ENCODE data around the gene AFG1L.
"Not testable (repeated sequence)": the region's sequence is repeated elsewhere in the genome, so short reads cannot be mapped to it uniquely, and the experiment has no call there.

Gene AFG1L

GRCh38 chr6:108321253-108321747 lies 26.4 kb downstream of the AFG1L start:
- DNase-seq (ENCODE audit: low read depth, low spot score) = no peak
- Histone ChIP-seq H3K27me3 (ENCODE audit: control insufficient read depth, insufficient read depth, low read length) (no peaks in the 10 kb centered on the region), H3K4me3 (ENCODE audit: low read length) (no peak overlapping the region), H3K36me3 (ENCODE audit: control insufficient read depth, insufficient read depth, low read length) (no peaks in the 10 kb centered on the region), H3K27ac (ENCODE audit: low read length) (no peak overlapping the region), H3K4me1 (ENCODE audit: control insufficient read depth, insufficient read depth, low read length) (no peaks in the 10 kb centered on the region), H3K9me3 (ENCODE audit: control insufficient read depth, insufficient read depth, low read length) (no peaks in the 10 kb centered on the region)
- WGBS (ENCODE audit: insufficient coverage, insufficient read length) = no CpG with 5 or more reads among the region's 3 CpGs

- no peak overlapping the region for H3K27ac ChIP-seq (ENCODE audit: low read length)
- DNase-seq (ENCODE audit: low read depth, low spot score) = no peak
- H3K4me1 ChIP-seq (ENCODE audit: control insufficient read depth, insufficient read depth, low read length) = no peaks in the 10 kb centered on the region
- H3K4me3 ChIP-seq (ENCODE audit: low read length) = no peak overlapping the region
- H3K27me3 ChIP-seq (ENCODE audit: control insufficient read depth, insufficient read depth, low read length) = no peaks in the 10 kb centered on the region
- no peaks in the 10 kb centered on the region for H3K9me3 ChIP-seq (ENCODE audit: control insufficient read depth, insufficient read depth, low read length)
- no CpG with 5 or more reads among the region's 3 CpGs for WGBS (ENCODE audit: insufficient coverage, insufficient read length)
- no peaks in the 10 kb centered on the region for H3K36me3 ChIP-seq (ENCODE audit: control insufficient read depth, insufficient read depth, low read length)
Measured at GRCh38 chr6:108322728-108323127, 27.9 kb downstream of the AFG1L start.

- WGBS (ENCODE audit: insufficient coverage, insufficient read length) = no CpG with 5 or more reads among the region's 4 CpGs
- no peak for DNase-seq (ENCODE audit: low read depth, low spot score)
- no peaks in the 10 kb centered on the region for H3K9me3 ChIP-seq (ENCODE audit: control insufficient read depth, insufficient read depth, low read length)
- no peaks in the 10 kb centered on the region for H3K4me1 ChIP-seq (ENCODE audit: control insufficient read depth, insufficient read depth, low read length)
- H3K4me3 ChIP-seq (ENCODE audit: low read length) = no peak overlapping the region
- no peak overlapping the region for H3K27ac ChIP-seq (ENCODE audit: low read length)
- H3K36me3 ChIP-seq (ENCODE audit: control insufficient read depth, insufficient read depth, low read length) = no peaks in the 10 kb centered on the region
- no peaks in the 10 kb centered on the region for H3K27me3 ChIP-seq (ENCODE audit: control insufficient read depth, insufficient read depth, low read length)
Measured at GRCh38 chr6:108323710-108324466, 29.0 kb downstream of the AFG1L start.

GRCh38 chr6:108330221-108330785 lies 35.4 kb downstream of the AFG1L start:
- H3K27ac ChIP-seq (ENCODE audit: low read length); DNase-seq (ENCODE audit: low read depth, low spot score); H3K9me3 ChIP-seq (ENCODE audit: control insufficient read depth, insufficient read depth, low read length); H3K27me3 ChIP-seq (ENCODE audit: control insufficient read depth, insufficient read depth, low read length); H3K4me1 ChIP-seq (ENCODE audit: control insufficient read depth, insufficient read depth, low read length); H3K36me3 ChIP-seq (ENCODE audit: control insufficient read depth, insufficient read depth, low read length); H3K4me3 ChIP-seq (ENCODE audit: low read length): not testable (repeated sequence)
- WGBS (ENCODE audit: insufficient coverage, insufficient read length) = no CpG with 5 or more reads among the region's 7 CpGs

DNA sequence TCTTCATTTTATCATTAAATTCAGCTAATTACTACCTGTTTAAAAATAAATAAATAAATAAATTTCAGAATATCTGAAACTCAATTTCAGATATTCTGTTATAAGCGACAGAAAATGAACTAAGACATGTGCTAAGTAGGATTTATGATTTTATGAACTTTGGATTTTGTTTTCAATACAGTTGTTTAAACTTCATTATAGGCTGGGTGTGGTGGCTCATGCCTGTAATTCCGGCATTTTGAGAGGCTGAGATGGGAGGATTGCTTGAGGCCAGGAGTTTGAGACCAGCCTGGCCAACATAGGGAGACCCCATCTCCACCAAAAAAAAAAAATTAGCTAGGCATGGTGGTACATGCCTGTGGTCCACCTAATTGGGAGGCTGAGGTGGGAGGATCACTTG lies 36.0 kb downstream of the AFG1L start:
- H3K36me3 ChIP-seq (ENCODE audit: control insufficient read depth, insufficient read depth, low read length) = no peaks in the 10 kb centered on the region
- no CpG with 5 or more reads among the region's 2 CpGs for WGBS (ENCODE audit: insufficient coverage, insufficient read length)
- no peak for DNase-seq (ENCODE audit: low read depth, low spot score)

DNA sequence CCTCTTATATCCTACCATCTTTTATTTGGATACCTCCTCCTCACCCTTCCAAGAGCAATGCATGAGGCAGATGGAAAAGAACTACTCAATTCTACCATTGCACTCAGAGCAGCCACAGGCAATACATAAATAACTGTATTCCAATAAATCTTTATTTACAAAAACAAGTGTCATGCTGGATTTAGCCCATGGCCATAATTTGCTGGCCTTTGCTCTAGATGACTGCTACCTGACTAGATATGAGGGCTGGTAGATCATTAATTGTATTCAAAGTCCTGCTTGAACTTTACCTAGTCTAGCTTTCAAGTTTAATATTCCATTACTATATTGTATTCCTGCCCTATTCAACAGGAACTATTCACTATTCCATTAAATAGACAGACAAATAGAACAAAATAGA lies 37.1 kb downstream of the AFG1L start:
- Histone ChIP-seq H3K27me3 (ENCODE audit: control insufficient read depth, insufficient read depth, low read length) (no peaks in the 10 kb centered on the region), H3K4me1 (ENCODE audit: control insufficient read depth, insufficient read depth, low read length) (no peaks in the 10 kb centered on the region), H3K36me3 (ENCODE audit: control insufficient read depth, insufficient read depth, low read length) (no peaks in the 10 kb centered on the region), H3K27ac (ENCODE audit: low read length) (no peak overlapping the region), H3K4me3 (ENCODE audit: low read length) (no peak overlapping the region), H3K9me3 (ENCODE audit: control insufficient read depth, insufficient read depth, low read length) (no peaks in the 10 kb centered on the region)
- no peak for DNase-seq (ENCODE audit: low read depth, low spot score)

More for the DNA sequence above, 36.0 kb downstream of the AFG1L start:
- H3K4me3 ChIP-seq (ENCODE audit: low read length) = no peak overlapping the region
- H3K27me3 ChIP-seq (ENCODE audit: control insufficient read depth, insufficient read depth, low read length) = no peaks in the 10 kb centered on the region
- H3K4me1 ChIP-seq (ENCODE audit: control insufficient read depth, insufficient read depth, low read length) = no peaks in the 10 kb centered on the region
- H3K9me3 ChIP-seq (ENCODE audit: control insufficient read depth, insufficient read depth, low read length) = no peaks in the 10 kb centered on the region
- no peak overlapping the region for H3K27ac ChIP-seq (ENCODE audit: low read length)

- Histone ChIP-seq H3K4me3 (ENCODE audit: low read length) (no peak overlapping the region), H3K27me3 (ENCODE audit: control insufficient read depth, insufficient read depth, low read length) (no peaks in the 10 kb centered on the region), H3K36me3 (ENCODE audit: control insufficient read depth, insufficient read depth, low read length) (no peaks in the 10 kb centered on the region), H3K9me3 (ENCODE audit: control insufficient read depth, insufficient read depth, low read length) (no peaks in the 10 kb centered on the region), H3K4me1 (ENCODE audit: control insufficient read depth, insufficient read depth, low read length) (no peaks in the 10 kb centered on the region), H3K27ac (ENCODE audit: low read length) (no peak overlapping the region)
- no peak for DNase-seq (ENCODE audit: low read depth, low spot score)
- WGBS (ENCODE audit: insufficient coverage, insufficient read length) = no CpG with 5 or more reads among the region's 3 CpGs
Measured at GRCh38 chr6:108336971-108337370, 42.1 kb downstream of the AFG1L start.

- no peak overlapping the region for H3K4me3 ChIP-seq (ENCODE audit: low read length)
- WGBS (ENCODE audit: insufficient coverage, insufficient read length) = no CpG with 5 or more reads among the region's 3 CpGs
- H3K4me1 ChIP-seq (ENCODE audit: control insufficient read depth, insufficient read depth, low read length) = no peaks in the 10 kb centered on the region
- H3K36me3 ChIP-seq (ENCODE audit: control insufficient read depth, insufficient read depth, low read length) = no peaks in the 10 kb centered on the region
- H3K27ac ChIP-seq (ENCODE audit: low read length) = no peak overlapping the region
- H3K27me3 ChIP-seq (ENCODE audit: control insufficient read depth, insufficient read depth, low read length) = no peaks in the 10 kb centered on the region
- DNase-seq (ENCODE audit: low read depth, low spot score) = no peak
- no peaks in the 10 kb centered on the region for H3K9me3 ChIP-seq (ENCODE audit: control insufficient read depth, insufficient read depth, low read length)
Measured at GRCh38 chr6:108337721-108338120, 42.9 kb downstream of the AFG1L start.

GRCh38 chr6:108341372-108341771 lies 46.5 kb downstream of the AFG1L start:
- DNase-seq (ENCODE audit: low read depth, low spot score) = no peak
- no peaks in the 10 kb centered on the region for H3K27me3 ChIP-seq (ENCODE audit: control insufficient read depth, insufficient read depth, low read length)
- no CpG with 5 or more reads among the region's 2 CpGs for WGBS (ENCODE audit: insufficient coverage, insufficient read length)
- H3K9me3 ChIP-seq (ENCODE audit: control insufficient read depth, insufficient read depth, low read length) = no peaks in the 10 kb centered on the region
- no peaks in the 10 kb centered on the region for H3K36me3 ChIP-seq (ENCODE audit: control insufficient read depth, insufficient read depth, low read length)
- no peak overlapping the region for H3K27ac ChIP-seq (ENCODE audit: low read length)
- H3K4me1 ChIP-seq (ENCODE audit: control insufficient read depth, insufficient read depth, low read length) = no peaks in the 10 kb centered on the region
- H3K4me3 ChIP-seq (ENCODE audit: low read length) = no peak overlapping the region

DNA sequence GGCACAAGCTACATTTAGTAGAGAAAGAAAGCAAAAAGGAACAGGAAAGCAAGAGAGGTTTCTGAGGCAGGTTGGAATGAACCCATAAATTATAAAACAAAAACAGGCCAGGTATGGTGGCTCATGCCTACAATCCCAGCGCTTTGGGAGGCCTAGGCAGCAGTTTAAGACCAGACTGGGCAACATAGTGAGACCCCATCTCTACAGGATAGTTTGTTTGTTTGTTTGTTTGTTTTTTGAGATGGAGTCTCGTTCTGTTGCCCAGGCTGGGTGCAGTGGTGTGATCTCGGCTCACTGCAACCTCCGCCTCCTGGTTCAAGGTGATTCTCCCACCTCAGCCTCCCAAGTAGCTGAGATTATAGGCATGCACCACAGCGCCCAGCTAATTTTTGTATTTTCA lies 49.0 kb downstream of the AFG1L start:
- no peaks in the 10 kb centered on the region for H3K9me3 ChIP-seq (ENCODE audit: control insufficient read depth, insufficient read depth, low read length)
- DNase-seq (ENCODE audit: low read depth, low spot score) = no peak
- H3K4me1 ChIP-seq (ENCODE audit: control insufficient read depth, insufficient read depth, low read length) = no peaks in the 10 kb centered on the region
- WGBS (ENCODE audit: insufficient coverage, insufficient read length) = no CpG with 5 or more reads among the region's 5 CpGs
- no peaks in the 10 kb centered on the region for H3K36me3 ChIP-seq (ENCODE audit: control insufficient read depth, insufficient read depth, low read length)
- no peak overlapping the region for H3K27ac ChIP-seq (ENCODE audit: low read length)
- H3K27me3 ChIP-seq (ENCODE audit: control insufficient read depth, insufficient read depth, low read length) = no peaks in the 10 kb centered on the region
- no peak overlapping the region for H3K4me3 ChIP-seq (ENCODE audit: low read length)

Measured in iPS DF 6.9 (cell line).